ENCODE measurements around the gene RALGDS.

DNA sequence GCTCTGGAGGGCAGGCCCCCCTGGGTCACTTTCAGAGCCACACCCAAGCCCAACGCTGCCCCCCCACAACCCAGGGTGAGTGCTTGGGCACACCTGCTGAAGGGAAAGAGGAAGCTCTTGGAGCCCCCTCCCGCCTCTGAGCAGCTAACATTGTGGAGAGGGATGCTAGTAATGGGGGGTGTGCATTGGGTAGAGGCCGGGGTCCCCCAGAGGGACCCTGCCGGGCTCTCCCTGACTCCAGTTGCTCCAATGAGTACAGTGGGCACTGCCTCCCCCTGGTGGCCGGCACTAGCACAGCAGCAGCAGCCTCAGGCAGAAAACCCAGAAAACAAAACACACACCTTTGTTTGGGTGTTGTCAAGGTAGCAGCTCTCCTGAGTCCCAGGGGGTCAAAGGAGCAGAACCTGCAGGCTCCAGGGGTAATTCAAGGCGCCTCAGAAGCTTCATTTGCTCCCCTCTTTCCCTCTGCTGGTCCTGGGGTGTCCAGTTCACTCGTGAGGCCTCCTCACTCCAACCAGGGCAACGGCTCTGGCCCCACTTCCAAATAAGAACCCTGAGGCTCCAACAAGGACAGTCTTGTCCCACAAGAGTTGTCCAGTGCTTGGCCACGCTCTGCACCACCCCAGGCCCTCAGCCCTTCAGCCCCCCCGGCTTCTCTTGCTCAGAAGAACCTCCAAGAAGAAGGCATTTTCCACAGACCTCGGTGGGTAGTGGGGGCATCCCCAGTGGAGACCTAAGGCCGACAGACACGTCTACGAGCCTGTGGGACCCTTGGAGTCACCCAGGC is 26.6 kb upstream of the RALGDS start:
- TF ChIP-seq CTCF (conservative IDR thresholded peaks at IDR 0.05; ENCODE audit: low read length), result peak; percentile 91
- no peak for TF ChIP-seq EZH2phosphoT487 (IDR thresholded peaks at IDR 0.05; ENCODE audit: borderline replicate concordance, low read depth, low read length)

Measured in OCI-LY7 (cell line).